K562 (cell line): ENCODE measurements around the gene AHI1. TPM values are rescaled to one million over a fixed set of nuclear protein-coding genes. Genes with fewer than 3 reads are reported as not detected.

Experiments used
- ATAC-seq: fragments of 200-7000 bp; cut with Tn5 transposase; 3 replicates; pipeline ENCODE4 v1.9.1; 2020; ENCODE audit warnings: moderate library complexity
- BruUV-seq: library from RNA; stranded (reverse); fragments of 400-500 nt; replicated peaks from 2 replicates; lab custom pipeline; 2021; lab: Mats Ljungman, UMichigan
- CTCF ChIA-PET: fragments of 300-600 bp; formaldehyde crosslinking; extraction: SDS; loops from one replicate; lab custom pipeline; 2021; ENCODE audit warnings: low intra/inter-chr PET ratio; lab: Yijun Ruan, JAX
- POLR2A ChIA-PET: fragments of 300-600, 350-650 bp; sonication (Branson Sonifier 250); formaldehyde crosslinking; extraction: SDS; loops from one replicate; lab custom pipeline; 2021; ENCODE audit warnings: antibody characterized with exemption, inconsistent platforms; lab: Yijun Ruan, JAX
- DNase-seq, 4 experiments: peaks; one replicate each; pipeline versions ENCODE4 v3.0.0 to v3.0.0-alpha.2; 2011 to 2018; ENCODE audit warnings: low spot score in 3 of 4, mixed read lengths in 3 of 4; ENCODE audit errors: extremely low read depth in 1 of 4
- FAIRE-seq: peaks from 2 replicates; lab custom pipeline; 2011; peaks lifted over from hg19 to GRCh38; lab: Jason Lieb, UNC
- H2AFZ ChIP-seq: 2 replicates; pipeline ENCODE4 v1.6.0; 2011; ENCODE audit warnings: low read depth, low read length, control low read depth, inconsistent platforms
- H3K27ac ChIP-seq: fragments of 200-600 bp; 3 replicates; pipeline ENCODE4 v1.8.0; 2011; ENCODE audit warnings: low read depth, mild to moderate bottlenecking, control low read depth, inconsistent platforms, low read length, moderate library complexity, mixed read lengths; ENCODE audit errors: extremely low read depth
- H3K27me3 ChIP-seq, 2 experiments: fragments of 300-600 bp in 1 of 2; 2 replicates in 1 of 2; 3 replicates in 1 of 2; pipeline versions ENCODE4 v1.6.0 to v1.8.0; 2011; ENCODE audit warnings: inconsistent platforms in 2 of 2, low read length in 2 of 2, mild to moderate bottlenecking in 1 of 2, mixed read lengths in 1 of 2, moderate library complexity in 1 of 2; ENCODE audit not compliant: control insufficient read depth in 2 of 2, insufficient read depth in 2 of 2
- H3K36me3 ChIP-seq: fragments of 300-600 bp; 3 replicates; pipeline ENCODE4 v1.8.0; 2011; ENCODE audit warnings: mild to moderate bottlenecking, low read length, inconsistent platforms; ENCODE audit not compliant: control insufficient read depth, insufficient read depth
- H3K4me1 ChIP-seq, 2 experiments: fragments of 200-600 bp in 1 of 2; replicated peaks in 1 of 2; 2 replicates in 1 of 2; 3 replicates in 1 of 2; pipeline versions ENCODE4 v1.5.1 to v1.8.0; 2011; ENCODE audit warnings: inconsistent platforms in 2 of 2, low read length in 2 of 2, mild to moderate bottlenecking in 1 of 2, mixed read lengths in 1 of 2, moderate library complexity in 1 of 2; ENCODE audit not compliant: control insufficient read depth in 2 of 2, insufficient read depth in 2 of 2
- H3K4me2 ChIP-seq: 2 replicates; pipeline ENCODE4 v1.6.1; 2011; ENCODE audit warnings: low read length, control low read depth, inconsistent platforms, mixed read lengths; ENCODE audit not compliant: insufficient read depth
- H3K4me3 ChIP-seq: fragments of 200-600 bp; sonication (generic), shearing (Covaris generic); 2 replicates; pipeline ENCODE4 v1.5.1; 2016; ENCODE audit warnings: control low read depth, inconsistent platforms
- H3K79me2 ChIP-seq: fragments of 200-600 bp; 3 replicates; pipeline ENCODE4 v1.8.0; 2011; ENCODE audit warnings: low read length, inconsistent platforms; ENCODE audit not compliant: control insufficient read depth, insufficient read depth
- H3K9ac ChIP-seq, 2 experiments: 2 replicates each; pipeline versions ENCODE4 v1.6.0 to v1.6.1; 2011; ENCODE audit warnings: low read depth in 2 of 2, low read length in 2 of 2, control low read depth in 1 of 2, inconsistent platforms in 1 of 2, mild to moderate bottlenecking in 1 of 2, mixed read lengths in 1 of 2; ENCODE audit not compliant: insufficient read depth in 1 of 2
- H3K9me1 ChIP-seq: one replicate; pipeline ENCODE4 v1.6.0; 2011; ENCODE audit warnings: inconsistent platforms, mild to moderate bottlenecking, low read length, moderate library complexity; ENCODE audit not compliant: control insufficient read depth, insufficient read depth
- H3K9me3 ChIP-seq: replicated peaks from 2 replicates; pipeline ENCODE4 v1.5.1; 2011; ENCODE audit warnings: low read depth, low read length, inconsistent platforms; ENCODE audit not compliant: control insufficient read depth, insufficient read depth
- H4K20me1 ChIP-seq: replicated peaks from 2 replicates; pipeline ENCODE4 v1.6.1; 2011; ENCODE audit warnings: low read length, inconsistent platforms, mixed read lengths; ENCODE audit not compliant: control insufficient read depth, insufficient read depth
- ADNP ChIP-seq: fragments of 200-800 bp; sonication (Bioruptor generic); IDR thresholded peaks from 2 replicates; pipeline ENCODE4 v1.6.1; 2016; ENCODE audit warnings: missing genetic modification characterization, missing compliant biosample characterization
- DNMT1 ChIP-seq: fragments of 450-650 bp; IDR thresholded peaks from 2 replicates; pipeline ENCODE4 v1.6.1; 2016; ENCODE audit warnings: antibody characterized with exemption, mild to moderate bottlenecking
- DPF2 ChIP-seq: fragments of 450-650 bp; IDR thresholded peaks from 2 replicates; pipeline ENCODE4 v1.6.1; 2016
- HOXB6 ChIP-seq: fragments of 250-450 bp; sonication (Bioruptor Pico); IDR thresholded peaks from 2 replicates; pipeline ENCODE4 v1.5.1; 2022; ENCODE audit warnings: mild to moderate bottlenecking, borderline replicate concordance
- MAFG ChIP-seq: fragments of 450-650 bp; conservative IDR thresholded peaks from 2 replicates; pipeline ENCODE4 v1.6.1; 2016; ENCODE audit warnings: missing genetic modification characterization, missing compliant biosample characterization
- NR3C1 ChIP-seq: sonication (generic); formaldehyde crosslinking; IDR thresholded peaks from 2 replicates; pipeline ENCODE4 v1.8.1; 2022; ENCODE audit warnings: missing genetic modification reagents
- RBM22 ChIP-seq: fragments of 200-400 bp; formaldehyde crosslinking; IDR thresholded peaks from 2 replicates; pipeline ENCODE4 v1.6.1; 2018; ENCODE audit warnings: low read length, low read depth; ENCODE audit not compliant: poor library complexity, severe bottlenecking
- SMAD3 ChIP-seq: fragments of 450-650 bp; formaldehyde crosslinking; conservative IDR thresholded peaks from 2 replicates; pipeline ENCODE4 v1.4.0; 2020; ENCODE audit warnings: mild to moderate bottlenecking
- SOX6 ChIP-seq: fragments of 450-650 bp; IDR thresholded peaks from 2 replicates; pipeline ENCODE4 v1.6.1; 2014; ENCODE audit warnings: mild to moderate bottlenecking
- TAL1 ChIP-seq: fragments of 450-650 bp; IDR thresholded peaks from 2 replicates; pipeline ENCODE4 v1.6.1; 2016; ENCODE audit warnings: mild to moderate bottlenecking
- ZC3H11A ChIP-seq: IDR thresholded peaks from 2 replicates; pipeline ENCODE4 v1.6.1; 2012; ENCODE audit warnings: low read depth, low read length, improper control_type of control experiment
- WGBS: fragments of 100-300 bp; shearing (Covaris generic); methylation state at CpG from one replicate; pipeline ENCODE4 v1.1.6; 2016; ENCODE audit warnings: low coverage, mixed read lengths; ENCODE audit not compliant: insufficient coverage; ENCODE audit errors: missing lambda C conversion rate; 5-methylcytosine and 5-hydroxymethylcytosine counted together
- in situ Hi-C: fragments of 300-500 bp; cut with MboI; formaldehyde crosslinking; loops from 4 replicates; pipeline ENCODE4 v1.15.0; 2018; ENCODE audit warnings: inconsistent platforms, mixed read lengths
- intact Hi-C: fragments of 100-400 bp; cut with micrococcal nuclease; formaldehyde crosslinking; loops from 2 replicates; pipeline ENCODE4 v1.14.2; 2022
- polyA plus RNA-seq, 8 experiments: library from polyadenylated mRNA; depleted of rRNA in 4 of 8; stranded (reverse) in 5 of 8; unstranded in 3 of 8; fragments of >200 nt; fragmentation: Nextera tagmentation in 2 of 8; fragmentation: Illumina TruSeq in 1 of 8; extraction: Ambion mirVana in 2 of 8; extraction: Trizol in 1 of 8; gene quantifications; 2 replicates each; pipeline versions ENCODE4 v1.2.1 to v1.2.3, GENCODE V29; 2011 to 2014; ENCODE audit warnings: inconsistent platforms in 1 of 8, missing spikeins in 1 of 8
- total RNA-seq, 7 experiments: library from RNA; depleted of rRNA in 6 of 7; stranded (reverse); fragments of >200 nt in 6 of 7; fragmentation: Illumina TruSeq in 2 of 7; extraction: Trizol in 2 of 7; gene quantifications; 2 replicates each; pipeline versions ENCODE4 v1.2.1 to v1.2.3, GENCODE V29; 2011 to 2021; ENCODE audit warnings: low replicate concordance in 1 of 7
- TF ChIP-seq, protein P1 (sequence below): fragments of 200-400 bp; formaldehyde crosslinking; IDR thresholded peaks from 2 replicates; pipeline ENCODE4 v1.6.1; 2017; ENCODE audit warnings: mild to moderate bottlenecking, low read depth, low read length, moderate library complexity
- TF ChIP-seq, protein P2 (sequence below): fragments of 150-350 bp; IDR thresholded peaks from 2 replicates; pipeline ENCODE4 v1.6.1; 2014; ENCODE audit warnings: low read depth, mild to moderate bottlenecking, low read length, borderline replicate concordance
- TF ChIP-seq, protein P3 (sequence below): fragments of 250-450 bp; sonication (Bioruptor Pico); IDR thresholded peaks from 2 replicates; pipeline ENCODE4 v1.4.0; 2020; ENCODE audit warnings: mild to moderate bottlenecking, moderate library complexity

The AHI1 gene
- total and polyA plus RNA-seq, 9 of the 15 experiments (the other 6 are each of a cell fraction or from before 2014, with no cell fraction given): 24.7 to 54.9 (median 32.2) TPM

DNA sequence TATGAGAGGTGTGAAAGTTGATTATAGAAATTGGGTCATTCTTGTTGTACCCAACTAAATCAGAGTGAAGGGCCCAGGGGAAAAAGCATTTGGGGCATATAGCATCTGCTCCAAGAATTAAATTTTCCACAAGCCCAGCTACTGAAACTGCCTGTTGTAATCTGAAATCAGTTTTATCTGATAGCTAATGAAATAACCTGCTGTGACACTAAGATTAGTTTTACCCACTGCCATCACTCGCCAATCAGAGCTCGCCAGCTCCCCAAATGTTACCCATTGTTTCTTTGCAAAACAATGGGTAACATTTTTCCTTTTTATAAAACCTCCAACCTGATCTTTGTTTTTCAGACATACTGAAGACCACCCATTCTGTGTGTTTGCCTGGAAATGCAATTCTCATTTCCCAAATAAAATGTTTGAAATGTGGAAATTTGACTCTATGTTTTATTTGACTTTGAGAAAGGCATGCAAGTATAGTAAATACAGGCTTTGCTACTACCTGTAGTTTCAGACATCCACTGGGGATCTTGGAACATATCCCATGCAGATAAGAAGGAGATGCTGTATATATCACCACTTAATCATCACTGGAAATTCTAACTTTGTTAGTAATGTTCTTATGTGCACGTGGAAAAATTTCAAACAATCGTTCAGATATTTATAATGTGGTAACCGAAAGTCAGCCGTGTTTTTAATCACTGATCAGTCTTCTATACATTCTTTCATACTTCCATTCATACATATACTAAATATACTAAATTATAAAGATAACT lies 6.3 kb upstream of the AHI1 start:
- H3K4me2 ChIP-seq: no peak overlapping the region
- no peak overlapping the region for H2AFZ ChIP-seq
- no peaks in the 10 kb centered on the region for H3K9me3 ChIP-seq
- H3K36me3 ChIP-seq: no peaks in the 10 kb centered on the region
- WGBS: 47% methylated on average over 6 of the region's 6 CpGs
- no peak overlapping the region for H3K9ac ChIP-seq
- FAIRE-seq: no peak
- BruUV-seq: no TSS peak
- peaks cover 3% of the 10 kb centered on the region; the same call in 1 of the 3 replicates for H3K79me2 ChIP-seq
- no peak overlapping the region for H3K4me3 ChIP-seq
- no peaks in the 10 kb centered on the region for H3K9me1 ChIP-seq
- H4K20me1 ChIP-seq: no peaks in the 10 kb centered on the region
- POLR2A ChIA-PET: interaction anchor here (0.5 kb wide), 1 partner anchor 1351 kb away, joined by 3 read pairs; no protein-coding TSS in a partner anchor
- no peaks in the 10 kb centered on the region for H3K27me3 ChIP-seq
- ATAC-seq: no peak
- H3K4me1 ChIP-seq: peaks cover 8 to 18% of the 10 kb centered on the region in 2 experiments
- CTCF ChIA-PET: no interaction called here
- no peak overlapping the region for H3K27ac ChIP-seq
- DNase-seq: no peak
- in situ Hi-C loops (no loop called here), intact Hi-C loops (loop anchor here (10.0 kb wide), 1 partner anchor 811 kb away; no protein-coding TSS in a partner anchor)
- TF ChIP-seq RBM22 (no peak), ADNP (tag) (0 out of 2 replicates have a peak, but pooled peaks have one; percentile 25), ZC3H11A (no peak), DNMT1 (no peak), NR3C1 (CRISPR knock-in tag) (no peak), TAL1 (0 out of 2 replicates have a peak, but pooled peaks have one; percentile 18), DPF2 (0 out of 2 replicates have a peak, but pooled peaks have one; percentile 32), SMAD3 (CRISPR knock-in tag) (0 out of 2 replicates have a peak, but pooled peaks have one; percentile 36), MAFG (tag) (peak; percentile 22; the same call in 1 of the 2 replicates), SOX6 (peak; percentile 86), HOXB6 (CRISPR knock-in tag) (no peak)
- TF ChIP-seq, protein P1, sequence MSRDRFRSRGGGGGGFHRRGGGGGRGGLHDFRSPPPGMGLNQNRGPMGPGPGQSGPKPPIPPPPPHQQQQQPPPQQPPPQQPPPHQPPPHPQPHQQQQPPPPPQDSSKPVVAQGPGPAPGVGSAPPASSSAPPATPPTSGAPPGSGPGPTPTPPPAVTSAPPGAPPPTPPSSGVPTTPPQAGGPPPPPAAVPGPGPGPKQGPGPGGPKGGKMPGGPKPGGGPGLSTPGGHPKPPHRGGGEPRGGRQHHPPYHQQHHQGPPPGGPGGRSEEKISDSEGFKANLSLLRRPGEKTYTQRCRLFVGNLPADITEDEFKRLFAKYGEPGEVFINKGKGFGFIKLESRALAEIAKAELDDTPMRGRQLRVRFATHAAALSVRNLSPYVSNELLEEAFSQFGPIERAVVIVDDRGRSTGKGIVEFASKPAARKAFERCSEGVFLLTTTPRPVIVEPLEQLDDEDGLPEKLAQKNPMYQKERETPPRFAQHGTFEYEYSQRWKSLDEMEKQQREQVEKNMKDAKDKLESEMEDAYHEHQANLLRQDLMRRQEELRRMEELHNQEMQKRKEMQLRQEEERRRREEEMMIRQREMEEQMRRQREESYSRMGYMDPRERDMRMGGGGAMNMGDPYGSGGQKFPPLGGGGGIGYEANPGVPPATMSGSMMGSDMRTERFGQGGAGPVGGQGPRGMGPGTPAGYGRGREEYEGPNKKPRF: no peak
- TF ChIP-seq, protein P2, sequence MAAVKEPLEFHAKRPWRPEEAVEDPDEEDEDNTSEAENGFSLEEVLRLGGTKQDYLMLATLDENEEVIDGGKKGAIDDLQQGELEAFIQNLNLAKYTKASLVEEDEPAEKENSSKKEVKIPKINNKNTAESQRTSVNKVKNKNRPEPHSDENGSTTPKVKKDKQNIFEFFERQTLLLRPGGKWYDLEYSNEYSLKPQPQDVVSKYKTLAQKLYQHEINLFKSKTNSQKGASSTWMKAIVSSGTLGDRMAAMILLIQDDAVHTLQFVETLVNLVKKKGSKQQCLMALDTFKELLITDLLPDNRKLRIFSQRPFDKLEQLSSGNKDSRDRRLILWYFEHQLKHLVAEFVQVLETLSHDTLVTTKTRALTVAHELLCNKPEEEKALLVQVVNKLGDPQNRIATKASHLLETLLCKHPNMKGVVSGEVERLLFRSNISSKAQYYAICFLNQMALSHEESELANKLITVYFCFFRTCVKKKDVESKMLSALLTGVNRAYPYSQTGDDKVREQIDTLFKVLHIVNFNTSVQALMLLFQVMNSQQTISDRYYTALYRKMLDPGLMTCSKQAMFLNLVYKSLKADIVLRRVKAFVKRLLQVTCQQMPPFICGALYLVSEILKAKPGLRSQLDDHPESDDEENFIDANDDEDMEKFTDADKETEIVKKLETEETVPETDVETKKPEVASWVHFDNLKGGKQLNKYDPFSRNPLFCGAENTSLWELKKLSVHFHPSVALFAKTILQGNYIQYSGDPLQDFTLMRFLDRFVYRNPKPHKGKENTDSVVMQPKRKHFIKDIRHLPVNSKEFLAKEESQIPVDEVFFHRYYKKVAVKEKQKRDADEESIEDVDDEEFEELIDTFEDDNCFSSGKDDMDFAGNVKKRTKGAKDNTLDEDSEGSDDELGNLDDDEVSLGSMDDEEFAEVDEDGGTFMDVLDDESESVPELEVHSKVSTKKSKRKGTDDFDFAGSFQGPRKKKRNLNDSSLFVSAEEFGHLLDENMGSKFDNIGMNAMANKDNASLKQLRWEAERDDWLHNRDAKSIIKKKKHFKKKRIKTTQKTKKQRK: no peak
- TF ChIP-seq, protein P3, sequence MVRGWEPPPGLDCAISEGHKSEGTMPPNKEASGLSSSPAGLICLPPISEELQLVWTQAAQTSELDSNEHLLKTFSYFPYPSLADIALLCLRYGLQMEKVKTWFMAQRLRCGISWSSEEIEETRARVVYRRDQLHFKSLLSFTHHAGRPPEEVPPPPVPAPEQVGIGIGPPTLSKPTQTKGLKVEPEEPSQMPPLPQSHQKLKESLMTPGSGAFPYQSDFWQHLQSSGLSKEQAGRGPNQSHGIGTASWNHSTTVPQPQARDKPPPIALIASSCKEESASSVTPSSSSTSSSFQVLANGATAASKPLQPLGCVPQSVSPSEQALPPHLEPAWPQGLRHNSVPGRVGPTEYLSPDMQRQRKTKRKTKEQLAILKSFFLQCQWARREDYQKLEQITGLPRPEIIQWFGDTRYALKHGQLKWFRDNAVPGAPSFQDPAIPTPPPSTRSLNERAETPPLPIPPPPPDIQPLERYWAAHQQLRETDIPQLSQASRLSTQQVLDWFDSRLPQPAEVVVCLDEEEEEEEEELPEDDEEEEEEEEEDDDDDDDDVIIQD (CRISPR knock-in tag): no peak
